ENCODE data around the gene SRRM3. TPM values are rescaled to one million over a fixed set of nuclear protein-coding genes. Genes with fewer than 3 reads are reported as not detected.
"Not testable (repeated sequence)": the region's sequence is repeated elsewhere in the genome, so short reads cannot be mapped to it uniquely, and the experiment has no call there.

The SRRM3 gene
- polyA plus RNA-seq, 1 experiment: 0.80 TPM

DNA sequence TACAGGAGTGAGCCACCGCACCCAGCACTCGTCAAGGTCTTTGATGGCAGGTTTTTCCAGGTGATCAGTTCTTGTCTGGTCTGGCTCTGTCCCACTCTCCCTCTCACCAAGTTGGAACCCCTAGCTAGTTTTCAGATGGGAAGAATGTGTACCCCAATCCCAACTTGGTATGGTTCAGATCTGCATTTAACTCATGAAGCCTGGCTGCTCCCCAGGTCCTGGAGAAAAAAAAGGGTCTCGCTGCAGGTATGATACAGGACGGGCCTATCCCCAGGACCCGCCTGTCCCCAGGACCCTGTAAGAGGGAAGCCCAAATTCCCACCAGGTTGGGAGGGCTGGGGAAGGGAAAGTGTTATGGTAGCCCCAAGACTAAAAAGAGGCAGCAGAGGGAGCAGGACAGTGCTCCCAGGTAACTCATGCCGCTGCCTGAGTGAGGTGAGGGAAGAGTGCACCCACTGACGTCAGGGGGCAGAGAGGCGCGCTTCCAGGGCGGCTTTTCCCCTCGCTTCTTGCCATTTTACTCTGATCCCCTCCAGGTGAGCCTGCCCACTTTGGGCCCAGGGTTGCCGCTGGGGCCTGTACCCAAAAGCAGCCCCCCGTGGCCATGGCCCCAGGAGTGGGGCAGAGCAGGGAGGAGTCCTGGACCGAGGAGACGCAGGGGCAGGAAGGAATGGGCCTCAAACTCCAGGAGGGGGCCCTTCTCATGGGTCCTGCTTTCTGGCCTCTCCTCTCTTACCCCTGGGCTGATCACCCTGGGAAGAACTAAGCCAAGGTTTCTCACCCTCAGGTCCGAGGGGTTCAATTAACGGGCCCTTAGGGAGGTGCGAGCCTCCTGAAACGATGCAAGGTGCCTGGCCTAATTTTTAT is 36.4 kb upstream of the SRRM3 start:
- CTCF ChIA-PET: interaction anchor here (5.0 kb wide), 1 partner anchor 13 kb away, joined by 27 read pairs; no protein-coding TSS in a partner anchor
- no peak overlapping the region for H3K4me3 ChIP-seq (ENCODE audit: low read depth, low read length)
- TF ChIP-seq, protein P1, sequence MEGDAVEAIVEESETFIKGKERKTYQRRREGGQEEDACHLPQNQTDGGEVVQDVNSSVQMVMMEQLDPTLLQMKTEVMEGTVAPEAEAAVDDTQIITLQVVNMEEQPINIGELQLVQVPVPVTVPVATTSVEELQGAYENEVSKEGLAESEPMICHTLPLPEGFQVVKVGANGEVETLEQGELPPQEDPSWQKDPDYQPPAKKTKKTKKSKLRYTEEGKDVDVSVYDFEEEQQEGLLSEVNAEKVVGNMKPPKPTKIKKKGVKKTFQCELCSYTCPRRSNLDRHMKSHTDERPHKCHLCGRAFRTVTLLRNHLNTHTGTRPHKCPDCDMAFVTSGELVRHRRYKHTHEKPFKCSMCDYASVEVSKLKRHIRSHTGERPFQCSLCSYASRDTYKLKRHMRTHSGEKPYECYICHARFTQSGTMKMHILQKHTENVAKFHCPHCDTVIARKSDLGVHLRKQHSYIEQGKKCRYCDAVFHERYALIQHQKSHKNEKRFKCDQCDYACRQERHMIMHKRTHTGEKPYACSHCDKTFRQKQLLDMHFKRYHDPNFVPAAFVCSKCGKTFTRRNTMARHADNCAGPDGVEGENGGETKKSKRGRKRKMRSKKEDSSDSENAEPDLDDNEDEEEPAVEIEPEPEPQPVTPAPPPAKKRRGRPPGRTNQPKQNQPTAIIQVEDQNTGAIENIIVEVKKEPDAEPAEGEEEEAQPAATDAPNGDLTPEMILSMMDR (IDR thresholded peaks at IDR 0.05; ENCODE audit: insufficient read depth, low read depth, low read length): no peak

DNA sequence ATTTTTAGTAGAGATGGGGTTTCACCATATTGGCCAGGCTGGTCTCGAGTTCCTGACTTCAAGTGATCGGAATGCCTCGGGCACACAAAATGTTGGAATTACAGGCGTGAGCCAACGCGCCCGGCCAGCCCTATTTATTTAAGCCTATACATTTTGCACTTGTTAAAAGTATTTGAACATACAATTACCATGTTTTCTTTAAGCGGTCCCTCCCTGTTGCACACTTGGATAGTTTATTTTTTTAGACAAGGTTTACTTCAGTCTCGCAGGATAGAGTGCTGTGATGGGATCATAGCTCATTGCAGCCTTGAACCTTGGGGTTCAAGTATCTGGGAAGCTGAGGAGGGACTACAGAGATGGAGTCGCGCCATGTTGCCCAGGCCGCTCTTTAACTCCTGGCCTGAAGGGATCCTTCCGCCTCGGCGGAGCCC is 35.7 kb upstream of the SRRM3 start:
- DNase-seq (ENCODE audit: low read depth): no peak
- Histone ChIP-seq H3K36me3 (ENCODE audit: control insufficient read depth, insufficient read depth, low read length) (no peaks in the 10 kb centered on the region), H3K27me3 (ENCODE audit: control insufficient read depth, insufficient read depth, low read length) (no peaks in the 10 kb centered on the region), H3K4me3 (ENCODE audit: low read depth, low read length) (peak overlapping the region; percentile 69)
- TF ChIP-seq, protein P1 (IDR thresholded peaks at IDR 0.05; ENCODE audit: insufficient read depth, low read depth, low read length): no peak
- ChIA-PET POLR2A (no interaction called here), CTCF (interaction anchor here (0.7 to 5.0 kb wide), 4 partner anchors 12 to 126 kb away, joined by 3 to 27 read pairs (median 4); no protein-coding TSS in a partner anchor)

More for the DNA sequence above, 36.4 kb upstream of the SRRM3 start:
- DNase-seq (ENCODE audit: low read depth): no peak
- H3K27me3 ChIP-seq (ENCODE audit: control insufficient read depth, insufficient read depth, low read length): no peaks in the 10 kb centered on the region
- POLR2A ChIA-PET: no interaction called here
- H3K36me3 ChIP-seq (ENCODE audit: control insufficient read depth, insufficient read depth, low read length): no peaks in the 10 kb centered on the region

DNA sequence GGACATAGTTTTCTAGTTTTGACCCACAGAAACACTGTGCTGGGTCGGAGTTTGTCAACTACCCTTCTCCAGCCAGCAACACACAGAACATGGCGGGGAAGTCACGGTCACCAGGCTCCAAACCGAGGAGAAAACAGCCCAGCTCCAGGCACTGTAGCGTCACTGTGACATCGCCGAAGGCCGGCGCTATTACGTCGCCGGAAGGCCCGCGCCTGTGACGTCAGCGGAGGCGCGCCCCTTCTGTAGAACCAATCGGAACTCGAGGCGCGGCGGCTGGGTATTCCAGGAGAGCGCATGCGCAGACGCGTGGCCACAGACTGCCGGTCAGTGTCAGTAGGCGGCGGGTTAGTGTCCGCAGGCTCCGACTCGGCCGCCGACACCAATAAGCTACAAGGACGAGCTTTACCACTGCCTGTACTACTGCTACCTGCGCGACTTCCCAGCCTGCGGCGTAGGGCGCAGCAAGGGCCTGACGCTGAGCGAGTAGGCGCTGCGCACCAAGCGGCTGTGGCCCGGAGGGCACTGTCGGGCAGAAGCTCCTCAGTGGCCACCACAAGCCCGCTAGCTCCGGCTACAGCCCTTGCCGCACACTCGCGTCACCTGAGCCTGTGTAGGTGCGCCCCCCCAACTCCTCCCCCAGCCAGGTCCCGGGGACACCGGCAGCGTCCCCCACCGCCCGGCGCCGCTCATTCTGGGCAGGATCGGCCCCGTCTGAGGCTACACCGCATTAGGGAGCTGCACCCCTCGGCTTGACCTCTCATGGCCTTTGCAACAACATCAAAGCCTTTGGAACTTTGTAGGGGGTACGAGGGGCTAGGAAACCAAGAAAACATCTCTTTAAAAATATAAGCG is 35.1 kb upstream of the SRRM3 start:
- TF ChIP-seq, protein P1 (IDR thresholded peaks at IDR 0.05; ENCODE audit: insufficient read depth, low read depth, low read length): peak; percentile 41; the same call in 1 of the 2 replicates
- Histone ChIP-seq H3K27me3 (ENCODE audit: control insufficient read depth, insufficient read depth, low read length) (no peaks in the 10 kb centered on the region), H3K36me3 (ENCODE audit: control insufficient read depth, insufficient read depth, low read length) (no peaks in the 10 kb centered on the region), H3K4me3 (ENCODE audit: low read depth, low read length) (peak overlapping the region; percentile 69)
- CTCF ChIA-PET: interaction anchor here (0.6 to 5.0 kb wide), 6 partner anchors 12 to 151 kb away, joined by 3 to 27 read pairs (median 3); no protein-coding TSS in a partner anchor
- peak; percentile 61 for DNase-seq (ENCODE audit: low read depth)
- POLR2A ChIA-PET: interaction anchor here (0.5 to 0.6 kb wide), 3 partner anchors 15 to 46 kb away, joined by 3 to 21 read pairs (median 15); no protein-coding TSS in a partner anchor

DNA sequence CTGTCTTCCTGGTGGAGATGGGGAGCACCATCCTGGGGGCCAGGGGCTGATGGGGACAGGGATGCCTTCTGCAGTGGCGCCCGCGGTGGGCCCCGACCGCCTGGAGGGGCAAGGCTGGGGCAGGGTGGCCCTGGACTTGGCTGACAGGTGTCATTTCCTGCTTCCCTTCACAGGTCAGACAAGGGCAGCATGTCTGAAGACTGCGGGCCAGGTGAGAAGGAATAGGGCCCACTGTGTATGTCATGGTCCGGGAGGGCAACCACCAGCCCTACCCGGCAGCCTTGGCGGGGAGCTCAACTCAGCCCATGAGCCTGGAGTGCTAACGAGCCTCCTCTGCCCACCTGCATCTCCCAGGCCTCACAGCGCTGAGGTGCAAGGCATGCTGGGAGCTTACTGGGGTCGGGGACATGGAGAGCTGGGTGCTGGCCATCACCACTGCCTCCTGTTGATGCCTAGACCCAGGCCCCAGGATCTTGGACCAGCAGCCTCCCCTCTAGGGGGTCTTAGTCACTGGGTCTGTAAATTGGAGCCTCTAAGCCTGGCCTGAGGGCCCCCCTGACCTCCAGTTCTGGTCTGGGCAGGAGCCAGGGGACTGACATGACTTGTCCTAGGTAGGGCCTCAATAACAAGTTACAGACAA is 28.0 kb upstream of the SRRM3 start:
- ChIA-PET CTCF (interaction anchor here (8.3 kb wide), 1 partner anchor 142 kb away, joined by 217 read pairs; no protein-coding TSS in a partner anchor), POLR2A (no interaction called here)
- TF ChIP-seq, protein P1 (IDR thresholded peaks at IDR 0.05; ENCODE audit: insufficient read depth, low read depth, low read length): no peak
- Histone ChIP-seq H3K36me3 (ENCODE audit: control insufficient read depth, insufficient read depth, low read length) (no peaks in the 10 kb centered on the region), H3K27me3 (ENCODE audit: control insufficient read depth, insufficient read depth, low read length) (no peaks in the 10 kb centered on the region), H3K4me3 (ENCODE audit: low read depth, low read length) (no peak overlapping the region)
- no peak for DNase-seq (ENCODE audit: low read depth)

DNA sequence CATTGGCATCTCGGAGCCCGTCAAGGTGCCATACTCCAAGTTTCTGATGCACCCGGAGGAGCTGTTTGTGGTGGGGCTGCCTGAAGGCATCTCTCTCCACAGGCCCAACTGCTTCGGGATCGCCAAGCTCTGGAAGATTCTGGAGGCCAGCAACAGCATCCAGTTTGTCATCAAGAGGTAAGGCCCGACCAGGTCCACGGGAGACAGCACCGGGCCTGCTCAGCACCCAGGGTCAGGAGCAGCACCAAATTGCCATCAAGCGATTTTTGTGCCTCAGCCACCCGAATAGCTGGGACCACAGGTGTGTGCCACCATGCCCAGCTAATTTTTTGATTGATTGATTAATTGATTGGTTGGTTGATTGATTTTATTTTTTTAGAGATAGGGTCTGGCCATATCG is 24.7 kb upstream of the SRRM3 start:
- POLR2A ChIA-PET; H3K4me3 ChIP-seq (ENCODE audit: low read depth, low read length); H3K36me3 ChIP-seq (ENCODE audit: control insufficient read depth, insufficient read depth, low read length); H3K27me3 ChIP-seq (ENCODE audit: control insufficient read depth, insufficient read depth, low read length); DNase-seq (ENCODE audit: low read depth): not testable (repeated sequence)
- CTCF ChIA-PET: interaction anchor here (1.0 to 8.3 kb wide), 10 partner anchors 9 to 138 kb away, joined by 3 to 217 read pairs (median 8); no protein-coding TSS in a partner anchor

Measured in BJ (cell line).